Measurements from ENCODE around the gene ARHGEF28. TPM values are rescaled to one million over a fixed set of nuclear protein-coding genes. Genes with fewer than 3 reads are reported as not detected.

Gene ARHGEF28
- 154 TPM in 2 replicates for total RNA-seq

GRCh38 chr5:73625944-73626811, at the start of gene ARHGEF28:
Gene ARHGEF28, plus strand, starts transcription at chr5:73626196. Its CDS starts 58,656 bp downstream, at chr5:73684852.

Small RNAs within 50 kb of the gene (small RNA-seq; reads per million reads assigned to genes)
- not detected for gene RNU7-196P

Other genes starting within 250 kb of the ARHGEF28 start
- under 0.01 and 0.10 TPM in 2 replicates for gene FOXD1, start 177.4 kb upstream of the ARHGEF28 start, total RNA-seq
- 358 and 395 TPM in 2 replicates for gene BTF3, start 127.8 kb upstream of the ARHGEF28 start, total RNA-seq
- 12.4 and 12.7 TPM in 2 replicates for gene ANKRA2, start 60.6 kb upstream of the ARHGEF28 start, total RNA-seq
- 29.4 and 41.3 TPM in 2 replicates for gene UTP15, start 60.5 kb upstream of the ARHGEF28 start, total RNA-seq

All from vein endothelial cell (primary cell).